Measurements from ENCODE around the gene NPW.

GRCh38 chr16:1975432-1976215 is 44.0 kb upstream of the NPW start:
- TF ChIP-seq, protein P1, sequence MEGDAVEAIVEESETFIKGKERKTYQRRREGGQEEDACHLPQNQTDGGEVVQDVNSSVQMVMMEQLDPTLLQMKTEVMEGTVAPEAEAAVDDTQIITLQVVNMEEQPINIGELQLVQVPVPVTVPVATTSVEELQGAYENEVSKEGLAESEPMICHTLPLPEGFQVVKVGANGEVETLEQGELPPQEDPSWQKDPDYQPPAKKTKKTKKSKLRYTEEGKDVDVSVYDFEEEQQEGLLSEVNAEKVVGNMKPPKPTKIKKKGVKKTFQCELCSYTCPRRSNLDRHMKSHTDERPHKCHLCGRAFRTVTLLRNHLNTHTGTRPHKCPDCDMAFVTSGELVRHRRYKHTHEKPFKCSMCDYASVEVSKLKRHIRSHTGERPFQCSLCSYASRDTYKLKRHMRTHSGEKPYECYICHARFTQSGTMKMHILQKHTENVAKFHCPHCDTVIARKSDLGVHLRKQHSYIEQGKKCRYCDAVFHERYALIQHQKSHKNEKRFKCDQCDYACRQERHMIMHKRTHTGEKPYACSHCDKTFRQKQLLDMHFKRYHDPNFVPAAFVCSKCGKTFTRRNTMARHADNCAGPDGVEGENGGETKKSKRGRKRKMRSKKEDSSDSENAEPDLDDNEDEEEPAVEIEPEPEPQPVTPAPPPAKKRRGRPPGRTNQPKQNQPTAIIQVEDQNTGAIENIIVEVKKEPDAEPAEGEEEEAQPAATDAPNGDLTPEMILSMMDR (conservative IDR thresholded peaks at IDR 0.05 in 1 of 2, IDR thresholded peaks at IDR 0.05 in 1 of 2; ENCODE audit: low read depth in 1 of 2, low read length in 2 of 2), result no peak
- TF ChIP-seq EZH2 (IDR thresholded peaks at IDR 0.05; ENCODE audit: low read length, missing control alignments), result no peak
